IPS-18c (cell line): ENCODE measurements around the gene ARID1B.

Source experiments
- H3K4me3 ChIP-seq: 2 replicates; pipeline ENCODE4 v1.7.0; 2013; ENCODE audit warnings: low read depth, mild to moderate bottlenecking, low read length, moderate library complexity; ENCODE audit not compliant: insufficient read depth
- H3K9me3 ChIP-seq: one replicate; pipeline ENCODE4 v1.6.1; 2013; ENCODE audit warnings: mild to moderate bottlenecking, low read length, moderate library complexity; ENCODE audit not compliant: control insufficient read depth, insufficient read depth

ARID1B gene

DNA sequence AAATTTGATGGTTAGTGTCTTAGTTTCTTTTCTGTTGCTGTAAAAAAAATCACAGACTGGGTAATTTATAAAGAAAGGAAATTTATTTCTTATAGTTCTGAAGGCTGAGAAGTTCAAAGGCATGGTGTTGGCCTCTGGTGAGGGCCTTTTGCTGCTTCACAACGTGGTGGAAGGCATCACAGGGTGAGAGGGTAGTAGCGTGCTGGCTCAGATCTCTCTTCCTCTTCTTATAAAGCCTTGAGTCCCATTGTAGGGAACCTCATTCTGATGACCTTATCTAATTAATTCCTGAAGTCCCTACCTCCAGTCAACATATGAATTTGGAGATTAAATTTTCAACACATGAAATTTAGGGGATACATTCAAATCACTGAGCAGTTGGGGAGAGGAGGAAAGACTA, 62.0 kb downstream of the ARID1B start:
- Histone ChIP-seq H3K9me3 (no peaks in the 10 kb centered on the region), H3K4me3 (no peak overlapping the region)

DNA sequence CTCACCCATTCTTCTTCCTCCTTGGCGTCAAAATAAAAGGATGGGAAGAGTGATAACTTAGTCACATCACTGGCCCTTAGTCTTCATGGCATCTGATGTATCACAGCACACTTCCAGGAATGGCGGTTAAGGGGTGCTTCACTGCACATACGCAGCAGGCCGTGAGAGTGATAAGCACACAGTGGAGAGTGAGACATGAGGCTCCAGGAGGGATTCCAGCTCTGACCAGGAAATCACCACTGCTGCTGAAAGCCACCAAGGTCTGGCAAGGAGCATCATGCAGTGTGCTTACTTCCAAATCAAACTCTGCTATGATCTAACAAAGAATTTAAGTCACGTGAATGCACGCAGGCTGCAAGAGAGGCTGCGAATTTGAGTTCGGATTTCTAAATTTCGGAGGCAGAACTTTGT, 62.4 kb downstream of the ARID1B start:
- no peak overlapping the region for H3K4me3 ChIP-seq
- H3K9me3 ChIP-seq = no peaks in the 10 kb centered on the region

DNA sequence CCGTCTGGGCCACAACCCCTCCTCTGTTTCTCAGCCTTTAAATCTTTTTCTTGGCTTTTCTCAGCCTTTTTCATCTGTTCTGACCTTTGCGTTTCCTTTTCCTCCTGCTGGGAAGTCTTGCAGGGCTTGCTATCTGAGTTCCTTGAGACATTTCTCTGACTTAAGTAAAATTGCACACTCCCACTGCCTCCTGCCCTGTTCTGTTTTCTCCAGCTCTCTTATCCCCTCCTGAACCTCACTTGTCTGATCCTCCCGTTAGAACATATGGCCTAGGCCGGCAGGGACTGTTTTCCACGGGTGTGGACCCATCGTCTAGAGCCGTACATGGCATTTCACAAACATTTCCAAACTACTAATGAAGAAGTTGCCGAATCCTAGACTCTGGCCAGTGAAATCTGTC, 63.0 kb downstream of the ARID1B start:
- Histone ChIP-seq H3K9me3 (no peaks in the 10 kb centered on the region), H3K4me3 (no peak overlapping the region)

DNA sequence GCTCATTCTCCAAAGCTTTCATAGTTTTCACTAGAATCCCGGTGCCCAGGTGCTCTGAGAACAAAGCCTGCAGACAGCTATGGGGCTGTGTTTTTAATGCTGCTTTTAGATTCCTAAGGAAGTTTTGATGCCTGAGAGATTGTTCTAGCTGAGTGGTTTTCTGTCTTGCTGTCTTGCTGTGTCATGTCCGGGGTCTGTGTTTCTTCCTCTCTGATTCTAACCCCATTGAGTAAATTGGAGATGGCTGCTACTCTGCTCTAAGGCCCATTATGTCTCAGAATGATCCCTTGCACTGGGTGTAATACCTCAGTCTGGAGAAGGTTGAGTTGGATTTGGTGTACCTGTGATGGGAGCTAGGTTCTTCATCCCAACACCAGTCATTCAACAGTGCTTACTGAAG, 63.4 kb downstream of the ARID1B start:
- no peak overlapping the region for H3K4me3 ChIP-seq
- no peaks in the 10 kb centered on the region for H3K9me3 ChIP-seq

DNA sequence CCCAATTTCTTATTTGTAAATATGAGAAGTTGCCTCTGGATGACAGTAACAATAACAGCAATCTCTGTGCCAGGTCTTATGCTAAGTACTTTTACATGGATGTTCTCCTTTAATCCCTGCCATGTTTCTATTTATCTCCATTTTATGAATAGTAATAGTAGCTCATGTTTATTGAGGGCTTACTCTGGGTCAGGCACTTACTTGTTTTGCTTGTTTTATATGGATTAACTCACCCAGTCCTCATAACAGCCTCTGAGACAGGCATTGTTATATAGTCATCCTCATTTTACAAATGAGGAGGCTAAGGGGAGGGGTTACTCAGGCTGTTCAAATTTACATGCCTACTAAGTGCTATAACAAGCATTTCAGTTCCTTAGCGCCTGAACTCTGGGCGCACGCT, 64.3 kb downstream of the ARID1B start:
- no peak overlapping the region for H3K4me3 ChIP-seq
- no peaks in the 10 kb centered on the region for H3K9me3 ChIP-seq

DNA sequence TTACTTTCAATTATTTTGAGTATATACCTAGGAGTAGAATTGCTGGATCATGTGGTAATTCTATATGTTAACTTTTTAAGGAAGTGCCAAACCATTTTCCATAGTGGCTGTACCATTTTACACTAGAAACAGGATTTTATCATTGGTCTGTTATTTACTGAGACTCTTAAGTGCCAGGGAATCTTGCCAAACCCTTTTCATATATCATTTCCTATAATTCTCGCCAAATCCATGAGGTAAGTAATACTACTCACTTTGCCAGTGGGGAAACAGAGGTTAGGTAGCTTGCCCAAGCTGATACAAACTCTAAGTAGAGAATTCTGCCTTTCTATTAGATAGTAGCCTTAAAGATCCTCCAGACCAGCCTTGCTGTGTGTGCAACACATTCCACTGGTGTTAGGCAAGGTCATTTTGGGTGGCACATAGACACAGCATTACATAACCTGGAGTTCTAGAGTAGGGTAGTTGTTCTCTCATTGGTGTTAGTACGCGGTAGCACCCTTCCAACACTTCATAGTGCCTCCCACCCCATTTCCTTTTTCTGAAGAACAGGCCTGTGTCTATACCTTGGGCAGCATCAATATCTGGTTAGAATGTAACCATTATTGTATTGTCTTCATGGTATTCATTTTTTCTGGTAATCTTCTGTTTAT, 65.5 kb downstream of the ARID1B start:
- no peak overlapping the region for H3K4me3 ChIP-seq
- H3K9me3 ChIP-seq = no peaks in the 10 kb centered on the region

DNA sequence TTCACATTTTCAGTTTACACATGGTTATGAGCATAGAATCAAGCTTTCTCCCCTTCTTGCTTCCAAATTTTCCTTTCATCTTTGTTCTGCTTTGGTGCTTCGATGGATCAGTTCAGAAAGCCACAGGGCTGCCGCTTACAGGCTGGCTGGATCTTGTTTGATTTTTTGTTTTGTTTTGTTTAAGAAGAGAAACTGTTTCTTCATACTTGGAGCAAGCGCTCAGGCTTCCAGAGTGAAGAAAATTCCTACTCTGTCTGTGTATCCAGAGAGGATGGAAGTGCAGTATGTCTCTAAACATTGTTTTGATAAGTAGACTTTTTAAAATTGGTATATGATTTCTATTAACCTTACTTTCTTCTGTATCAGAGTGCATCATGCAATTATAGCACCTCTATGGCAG, 66.9 kb downstream of the ARID1B start:
- Histone ChIP-seq H3K9me3 (no peaks in the 10 kb centered on the region), H3K4me3 (no peak overlapping the region)

DNA sequence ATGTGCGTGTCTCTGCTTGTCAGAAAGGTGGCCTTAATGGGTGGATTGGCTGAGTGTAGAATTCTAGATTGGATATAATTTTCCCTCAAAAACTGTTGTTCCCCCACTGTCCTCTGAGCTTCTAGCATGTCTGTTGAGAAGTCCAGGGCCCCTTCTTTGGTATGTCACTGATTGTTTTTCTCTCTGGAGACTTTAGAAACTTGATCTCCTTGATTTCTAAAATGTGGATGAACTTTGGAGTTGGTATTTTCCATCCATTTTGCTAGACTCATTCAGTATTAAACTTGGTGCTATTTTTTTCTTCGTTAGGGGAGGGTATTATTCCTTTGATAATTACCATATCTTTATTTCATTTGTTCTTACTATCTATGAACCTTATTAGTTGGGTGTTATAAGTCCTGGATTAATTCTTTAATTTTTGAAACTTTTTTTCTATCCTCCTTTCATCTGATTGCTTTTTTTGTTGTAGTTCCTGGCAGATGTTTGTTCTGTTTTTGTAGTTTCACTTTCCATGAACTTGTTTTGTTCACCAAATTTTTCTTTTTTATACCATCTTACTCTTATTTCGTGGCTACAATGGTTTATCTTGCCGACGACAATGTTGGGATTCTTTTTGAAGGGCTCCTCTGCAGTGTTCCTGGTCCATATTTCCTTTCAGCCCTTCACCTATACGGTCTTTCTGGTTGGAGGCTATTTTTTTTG, 68.4 kb downstream of the ARID1B start:
- H3K4me3 ChIP-seq = no peak overlapping the region
- no peaks in the 10 kb centered on the region for H3K9me3 ChIP-seq

DNA sequence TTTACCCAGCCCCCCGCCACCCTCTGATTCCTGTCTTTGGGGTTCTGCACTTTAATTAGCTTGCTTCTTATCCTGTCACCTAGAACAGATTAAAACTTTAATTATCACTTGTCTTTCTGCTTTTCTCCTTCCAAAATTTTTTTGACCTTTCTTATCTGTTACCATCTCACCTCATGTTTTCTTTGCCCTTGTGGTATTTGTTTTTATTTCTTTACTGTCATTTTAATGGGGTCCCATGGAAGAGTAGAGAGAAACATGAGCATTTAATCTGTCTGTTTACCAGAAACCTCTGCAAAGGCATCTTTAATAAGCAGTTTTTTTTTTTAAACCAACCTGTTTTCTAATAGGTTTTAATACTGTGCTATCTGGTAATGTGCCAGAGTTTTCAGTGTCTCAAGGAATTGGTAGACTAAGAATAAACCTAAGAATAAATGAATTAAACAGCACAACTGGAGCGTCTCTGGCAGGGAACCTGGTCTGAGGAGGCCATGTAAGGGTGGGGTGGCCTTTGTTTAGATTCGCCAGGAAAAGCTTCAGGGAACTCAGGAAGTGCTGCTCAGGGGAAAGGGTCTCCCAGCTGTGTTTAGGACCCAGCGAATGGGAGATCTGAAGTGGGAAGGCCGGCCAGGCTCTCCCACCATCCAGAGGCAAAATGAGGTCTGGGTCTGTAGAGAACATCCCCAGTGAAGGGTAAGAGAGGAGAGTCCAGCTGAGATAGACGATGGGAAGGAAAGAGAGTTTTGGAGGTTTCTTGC, 69.8 kb downstream of the ARID1B start:
- Histone ChIP-seq H3K4me3 (no peak overlapping the region), H3K9me3 (no peaks in the 10 kb centered on the region)

DNA sequence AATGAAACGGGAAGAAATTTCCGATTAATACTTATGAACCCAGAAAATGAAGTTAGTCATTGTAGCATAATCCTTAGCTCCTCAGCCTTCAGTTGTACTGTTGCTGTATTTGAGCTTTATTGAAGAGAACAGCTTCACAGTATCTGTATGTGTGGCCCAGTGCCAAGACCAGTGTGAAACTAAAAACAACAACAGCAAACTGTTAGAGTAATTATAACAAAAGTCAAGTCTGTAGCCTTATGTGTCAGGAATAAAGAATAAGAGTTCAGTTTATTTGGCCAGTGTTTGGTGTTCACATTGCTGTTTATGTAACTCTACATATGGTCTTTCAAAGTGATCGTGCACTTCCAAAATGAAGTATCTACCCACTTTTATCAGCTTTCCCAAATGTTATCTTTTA, 70.9 kb downstream of the ARID1B start:
- Histone ChIP-seq H3K9me3 (no peaks in the 10 kb centered on the region), H3K4me3 (no peak overlapping the region)

DNA sequence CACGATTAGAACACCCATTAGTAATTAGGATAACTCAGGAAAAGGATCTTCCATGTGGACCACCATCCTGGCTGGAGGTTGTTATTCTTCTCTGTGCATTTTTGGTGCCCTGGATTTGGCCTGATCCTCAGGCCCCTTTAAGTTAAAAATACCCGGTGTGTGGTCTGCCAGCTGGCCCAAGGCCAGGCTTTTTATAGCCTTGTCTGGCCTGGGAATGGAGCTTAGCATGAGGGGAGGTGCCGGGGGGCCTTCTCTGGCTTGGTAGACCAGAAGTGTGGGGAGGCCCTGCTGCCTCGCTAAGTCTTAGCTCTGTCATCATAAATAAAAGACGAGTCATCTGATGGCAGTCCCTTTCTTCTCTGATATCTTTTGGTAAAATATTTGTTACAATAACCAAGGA, 71.4 kb downstream of the ARID1B start:
- no peak overlapping the region for H3K4me3 ChIP-seq
- no peaks in the 10 kb centered on the region for H3K9me3 ChIP-seq

DNA sequence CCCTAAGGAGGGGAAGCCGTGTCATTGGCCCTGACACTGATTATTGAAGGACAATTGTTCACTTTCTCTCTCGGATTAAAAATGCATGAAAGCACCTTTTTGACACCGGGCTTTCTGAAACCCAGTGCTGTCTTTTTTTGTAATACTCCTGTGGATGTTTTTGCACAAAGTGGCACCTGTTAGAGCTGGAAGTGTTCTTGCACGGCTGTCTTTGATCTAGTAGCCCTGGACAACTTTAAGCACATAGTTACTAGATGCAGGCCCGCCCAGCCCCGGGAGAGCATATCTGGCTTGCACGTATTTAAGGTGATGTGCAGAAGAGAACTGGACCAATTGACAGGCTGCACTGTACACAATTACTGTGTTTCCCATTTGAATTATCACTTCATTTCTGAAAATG, 72.6 kb downstream of the ARID1B start:
- Histone ChIP-seq H3K9me3 (no peaks in the 10 kb centered on the region), H3K4me3 (no peak overlapping the region)

DNA sequence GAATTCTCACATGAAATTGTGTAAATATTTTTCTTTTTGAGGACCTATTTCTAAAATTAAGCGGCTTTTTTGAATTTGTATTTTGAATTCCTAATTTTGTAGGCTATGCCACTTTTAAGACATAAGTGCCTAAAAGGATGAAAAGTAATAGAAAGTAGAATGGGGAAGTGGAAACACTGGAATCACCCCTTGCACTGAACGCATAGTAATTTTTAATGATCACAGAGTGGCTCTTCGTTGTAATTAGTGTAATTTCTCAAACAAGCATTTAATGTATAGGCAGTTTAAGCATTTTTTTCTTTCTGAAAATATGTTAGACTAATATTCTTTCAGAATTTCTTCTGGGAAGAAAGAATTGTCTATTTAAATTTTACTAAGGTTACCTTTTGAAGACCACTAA, 73.2 kb downstream of the ARID1B start:
- H3K4me3 ChIP-seq = no peak overlapping the region
- no peaks in the 10 kb centered on the region for H3K9me3 ChIP-seq

DNA sequence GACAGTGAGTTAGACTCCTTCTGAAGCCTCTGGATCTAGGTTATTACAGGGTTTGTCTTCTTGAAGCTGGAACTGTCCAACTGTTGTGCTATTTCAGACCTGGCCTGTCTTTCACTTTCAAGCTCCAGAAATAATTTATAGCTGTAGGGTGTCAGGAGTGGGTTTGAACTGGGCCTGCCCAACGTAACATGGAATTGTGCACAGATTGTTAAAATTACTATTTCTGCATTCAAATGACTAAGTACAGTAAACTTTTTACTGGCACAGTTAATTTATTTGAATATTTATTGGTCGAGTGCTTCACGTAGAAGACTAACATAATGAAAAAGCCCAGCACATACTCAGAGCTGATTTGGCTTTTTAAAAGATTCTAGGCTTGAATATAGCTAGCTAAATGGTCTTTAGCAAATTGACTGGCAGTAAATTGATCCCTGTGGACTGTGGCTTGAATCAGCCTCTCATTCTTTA, 74.3 kb downstream of the ARID1B start:
- no peak overlapping the region for H3K4me3 ChIP-seq

DNA sequence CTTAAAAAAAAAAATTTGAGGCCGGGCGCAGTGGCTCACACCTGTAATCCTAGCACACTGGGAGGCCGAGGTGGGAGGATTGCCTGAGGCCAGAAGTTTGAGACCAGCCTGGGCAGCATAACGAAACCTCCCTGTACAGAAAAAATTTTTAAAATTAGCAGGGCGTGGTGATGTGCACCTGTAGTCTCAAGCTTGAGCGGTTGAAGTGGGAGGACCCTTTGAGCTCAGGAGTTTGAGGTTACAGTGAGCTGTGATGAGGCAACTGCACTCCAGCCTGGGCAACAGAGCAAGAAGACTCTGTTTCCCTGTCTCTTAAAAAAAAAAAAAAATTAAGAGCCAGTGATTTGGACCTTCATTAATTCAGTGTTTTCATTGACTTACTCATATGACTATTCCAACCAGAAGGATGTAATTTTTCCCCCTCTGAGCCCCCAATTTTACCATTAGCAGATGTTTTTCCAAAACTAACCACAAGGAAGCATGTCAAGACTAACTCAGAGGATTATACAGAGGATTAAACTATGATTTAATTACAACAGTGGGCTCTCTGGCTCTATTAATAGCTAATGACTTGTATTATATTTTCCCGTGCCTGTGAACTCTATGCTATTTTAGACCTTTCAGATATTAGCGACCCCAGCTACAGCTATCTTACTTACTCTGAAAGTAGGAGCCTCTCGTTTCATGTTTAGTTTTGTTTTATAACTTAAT, 75.1 kb downstream of the ARID1B start:
- no peak overlapping the region for H3K4me3 ChIP-seq

More for the DNA sequence above, 74.3 kb downstream of the ARID1B start:
- no peaks in the 10 kb centered on the region for H3K9me3 ChIP-seq

DNA sequence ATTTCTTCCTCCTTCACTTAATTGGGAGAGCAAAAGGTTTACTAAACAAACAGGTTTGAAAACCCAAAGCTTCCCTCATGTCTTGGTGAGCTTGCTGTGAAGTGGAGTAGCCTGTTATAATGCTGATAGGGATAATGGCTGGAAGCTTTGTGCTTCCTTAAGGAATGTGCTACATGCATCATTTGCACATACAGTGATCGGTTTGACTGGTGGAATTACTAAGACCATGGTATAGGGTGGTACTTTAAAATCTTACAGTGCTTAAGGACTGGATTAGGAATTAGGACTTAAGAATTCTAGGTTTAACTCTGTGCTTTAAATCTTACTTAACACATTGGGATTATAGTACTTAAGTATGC, 75.7 kb downstream of the ARID1B start:
- no peak overlapping the region for H3K4me3 ChIP-seq

More for the DNA sequence above, 75.1 kb downstream of the ARID1B start:
- H3K9me3 ChIP-seq = no peaks in the 10 kb centered on the region

DNA sequence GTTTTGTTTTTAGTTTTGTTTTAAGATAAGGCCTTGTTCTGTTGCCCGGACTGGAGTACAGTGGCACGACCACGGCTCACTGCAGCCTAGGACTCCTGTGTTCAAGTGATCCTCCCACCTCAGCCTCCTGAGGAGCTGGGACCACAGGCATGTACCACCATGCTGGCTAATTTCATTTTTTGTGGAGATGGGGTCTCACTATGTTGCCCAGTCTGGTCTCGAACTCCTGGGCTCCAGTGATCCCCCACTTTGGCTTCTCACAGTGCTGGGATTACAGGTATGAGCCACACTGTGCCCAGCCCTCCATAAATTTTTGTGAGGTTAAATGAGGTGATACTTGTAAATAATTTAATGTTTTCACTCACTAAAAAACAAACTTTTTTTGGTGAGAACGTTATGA, 76.6 kb downstream of the ARID1B start:
- no peak overlapping the region for H3K4me3 ChIP-seq

More for the DNA sequence above, 75.7 kb downstream of the ARID1B start:
- H3K9me3 ChIP-seq = no peaks in the 10 kb centered on the region

More for the DNA sequence above, 76.6 kb downstream of the ARID1B start:
- no peaks in the 10 kb centered on the region for H3K9me3 ChIP-seq
